GM04503 (cell line): ENCODE data around the gene RAB17.

Experiments used
- DNase-seq: peaks from one replicate; pipeline ENCODE4 v3.0.0-alpha.2; 2012; ENCODE audit warnings: low read depth

The RAB17 gene

GRCh38 chr2:237536617-237537016 lies 53.9 kb downstream of the RAB17 start:
- DNase-seq, result no peak

GRCh38 chr2:237536083-237536415 lies 54.5 kb downstream of the RAB17 start:
- DNase-seq, result no peak

- no peak for DNase-seq
These were observed 55.0 kb downstream of the RAB17 start for GRCh38 chr2:237535385-237536082.

GRCh38 chr2:237534380-237534779 lies 56.2 kb downstream of the RAB17 start:
- no peak for DNase-seq

GRCh38 chr2:237533668-237534161 lies 56.8 kb downstream of the RAB17 start:
- DNase-seq, result peak; percentile 8

- peak; percentile 11 for DNase-seq
These were observed 58.4 kb downstream of the RAB17 start for GRCh38 chr2:237532160-237532559.

GRCh38 chr2:237530472-237531433 lies 59.8 kb downstream of the RAB17 start:
- DNase-seq, result no peak

- DNase-seq, result no peak
These were observed 60.8 kb downstream of the RAB17 start for GRCh38 chr2:237529452-237530402.

GRCh38 chr2:237527766-237528165 lies 62.8 kb downstream of the RAB17 start:
- no peak for DNase-seq

GRCh38 chr2:237527233-237527632 lies 63.3 kb downstream of the RAB17 start:
- DNase-seq, result no peak

GRCh38 chr2:237525559-237526157 lies 64.9 kb downstream of the RAB17 start:
- no peak for DNase-seq

- no peak for DNase-seq
These were observed 65.9 kb downstream of the RAB17 start for GRCh38 chr2:237524631-237525030.
